Coronary artery (tissue), 2 donors: ENCODE results near the gene ZIC3.

Experiments
- DNase-seq: peaks from one replicate; pipeline ENCODE4 v3.0.0-alpha.2; 2017; ENCODE audit warnings: low spot score
- H3K27ac ChIP-seq, 2 donors: fragments of 200-600 bp; sonication (generic); one replicate each; pipeline ENCODE4 v1.5.1; 2016 to 2019
- H3K4me3 ChIP-seq: fragments of 200-600 bp; sonication (generic); 2 replicates; pipeline ENCODE4 v1.5.1; 2016; ENCODE audit warnings: mild to moderate bottlenecking, moderate library complexity
- CTCF ChIP-seq: fragments of 200-600 bp; sonication (generic); IDR thresholded peaks from one replicate; pipeline ENCODE4 v1.5.1; 2019; ENCODE audit warnings: antibody characterized with exemption

The ZIC3 gene

GRCh38 chrX:137574784-137575293 lies 8.9 kb downstream of the ZIC3 start:
- no peak for DNase-seq
- Histone ChIP-seq H3K27ac (no peak overlapping the region), H3K4me3 (peak overlapping the region; percentile 28)
- no peak for TF ChIP-seq CTCF

- TF ChIP-seq CTCF: no peak
- no peak overlapping the region for H3K27ac ChIP-seq
- no peak overlapping the region for H3K4me3 ChIP-seq
- DNase-seq: no peak
Measured at GRCh38 chrX:137575596-137576255, 9.8 kb downstream of the ZIC3 start.

- no peak overlapping the region for H3K4me3 ChIP-seq
- no peak overlapping the region for H3K27ac ChIP-seq
- TF ChIP-seq CTCF: no peak
- DNase-seq: no peak
Measured at GRCh38 chrX:137587151-137587550, 21.2 kb downstream of the ZIC3 start.

GRCh38 chrX:137600769-137601168 lies 34.8 kb downstream of the ZIC3 start:
- DNase-seq: no peak
- Histone ChIP-seq H3K27ac (no peak overlapping the region), H3K4me3 (no peak overlapping the region)
- TF ChIP-seq CTCF: no peak
